Islet of Langerhans (tissue), 1 donor: ENCODE results near the gene HLA-C.
"Not testable (repeated sequence)": the region's sequence is repeated elsewhere in the genome, so short reads cannot be mapped to it uniquely, and the experiment has no call there.

Experiments used
- FAIRE-seq: peaks from one replicate; lab custom pipeline; 2011; peaks lifted over from hg19 to GRCh38; lab: Jason Lieb, UNC

Gene HLA-C

DNA sequence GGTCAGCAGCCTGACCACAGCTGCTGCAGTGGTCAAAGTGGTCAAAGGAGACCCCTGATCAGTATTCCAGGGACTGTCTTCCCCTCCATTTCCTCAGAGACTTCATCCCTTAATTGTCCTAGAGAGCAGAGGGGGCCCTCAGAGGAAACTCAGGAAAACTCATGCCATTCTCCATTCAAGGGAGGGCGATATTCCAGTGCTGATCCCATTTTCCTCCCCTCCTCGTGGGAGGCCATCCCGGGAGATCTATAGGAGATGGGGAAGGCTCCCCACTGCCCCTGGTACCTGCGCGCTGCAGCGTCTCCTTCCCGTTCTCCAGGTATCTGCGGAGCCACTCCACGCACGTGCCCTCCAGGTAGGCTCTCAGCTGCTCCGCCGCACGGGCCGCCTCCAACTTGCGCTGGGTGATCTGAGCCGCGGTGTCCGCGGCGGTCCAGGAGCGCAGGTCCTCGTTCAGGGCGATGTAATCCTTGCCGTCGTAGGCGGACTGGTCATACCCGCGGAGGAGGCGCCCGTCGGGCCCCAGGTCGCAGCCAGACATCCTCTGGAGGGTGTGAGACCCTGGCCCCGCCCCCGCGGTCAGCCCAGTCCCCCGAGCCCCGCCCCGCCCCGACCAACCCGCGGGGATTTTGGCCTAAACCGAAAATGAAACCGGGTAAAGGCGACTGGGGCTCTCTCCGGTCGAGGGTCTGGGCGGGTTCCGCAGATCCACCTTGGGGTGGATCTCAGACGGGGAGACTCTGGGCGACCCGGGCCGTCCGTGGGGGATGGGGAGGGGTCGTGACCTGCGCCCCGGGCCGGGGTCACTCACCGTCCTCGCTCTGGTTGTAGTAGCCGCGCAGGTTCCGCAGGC is 878 bp downstream of the HLA-C start:
- no peak for FAIRE-seq

DNA sequence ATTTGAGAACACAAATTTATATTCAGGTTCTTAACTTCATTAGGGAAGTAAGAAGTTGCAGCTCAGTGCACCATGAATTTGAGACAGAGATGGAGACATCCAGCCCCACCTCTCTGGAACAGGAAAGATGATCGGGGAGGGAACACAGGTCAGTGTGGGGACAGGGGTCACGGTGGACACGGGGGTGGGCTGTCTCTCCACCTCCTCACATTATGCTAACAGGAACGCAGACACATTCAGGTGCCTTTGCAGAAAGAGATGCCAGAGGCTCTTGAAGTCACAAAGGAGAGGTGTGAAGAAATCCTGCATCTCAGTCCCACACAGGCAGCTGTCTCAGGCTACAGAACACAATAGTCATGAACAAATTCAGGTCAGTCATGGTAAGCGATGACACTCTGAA is 3.1 kb downstream of the HLA-C start:
- no peak for FAIRE-seq

DNA sequence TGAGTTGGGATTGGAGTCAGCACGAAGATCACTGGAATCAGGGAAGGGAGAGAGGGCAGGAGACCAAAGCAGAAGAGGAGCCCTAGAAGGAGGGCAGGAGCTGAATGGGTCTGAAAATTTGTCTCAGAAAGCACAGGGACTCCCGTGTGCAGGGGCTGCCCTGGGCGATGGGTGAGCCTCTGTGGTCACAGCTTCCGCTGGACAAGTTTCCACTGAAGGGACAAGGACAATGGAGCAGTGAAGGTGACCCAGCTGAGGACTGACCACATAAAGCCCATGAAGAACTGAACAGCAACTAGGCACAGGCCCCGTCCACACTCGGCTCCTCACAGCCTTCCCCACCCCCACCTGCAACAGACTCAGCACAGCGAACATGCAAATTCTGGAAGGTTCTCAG is 3.5 kb downstream of the HLA-C start:
- FAIRE-seq = no peak

DNA sequence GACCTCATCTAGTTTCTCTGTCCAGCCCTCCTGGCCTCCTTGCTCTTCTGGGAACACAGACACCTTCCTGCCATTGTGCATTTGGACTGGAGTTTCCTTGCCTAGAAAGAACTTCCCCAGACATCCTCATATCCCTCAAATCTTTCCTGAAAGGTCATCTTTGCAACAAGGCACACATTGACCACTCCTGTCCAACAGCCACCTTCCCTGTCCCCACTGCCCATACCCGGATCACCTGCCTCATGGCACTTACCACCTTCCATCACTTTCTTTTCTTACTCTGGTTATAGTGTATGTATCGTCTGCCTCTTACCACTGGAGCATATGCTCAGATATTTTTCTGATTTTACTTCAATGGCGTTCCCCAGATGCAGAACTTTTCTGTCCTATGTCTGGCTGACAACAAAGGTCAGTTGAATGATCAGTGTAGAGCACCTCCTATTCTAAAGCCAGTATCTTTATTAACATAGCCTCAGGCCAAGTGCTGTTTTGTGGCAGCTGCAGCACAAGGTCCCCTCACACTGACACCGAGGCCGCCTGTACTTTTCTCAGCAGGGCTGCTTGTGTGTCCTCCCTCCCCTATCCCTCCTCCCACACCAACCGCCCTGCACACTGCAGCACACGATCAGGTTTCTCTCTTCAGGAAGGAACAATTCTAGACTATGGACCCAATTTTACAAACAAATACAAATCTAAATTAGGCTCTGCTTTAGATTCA is 4.1 kb downstream of the HLA-C start:
- FAIRE-seq = no peak

DNA sequence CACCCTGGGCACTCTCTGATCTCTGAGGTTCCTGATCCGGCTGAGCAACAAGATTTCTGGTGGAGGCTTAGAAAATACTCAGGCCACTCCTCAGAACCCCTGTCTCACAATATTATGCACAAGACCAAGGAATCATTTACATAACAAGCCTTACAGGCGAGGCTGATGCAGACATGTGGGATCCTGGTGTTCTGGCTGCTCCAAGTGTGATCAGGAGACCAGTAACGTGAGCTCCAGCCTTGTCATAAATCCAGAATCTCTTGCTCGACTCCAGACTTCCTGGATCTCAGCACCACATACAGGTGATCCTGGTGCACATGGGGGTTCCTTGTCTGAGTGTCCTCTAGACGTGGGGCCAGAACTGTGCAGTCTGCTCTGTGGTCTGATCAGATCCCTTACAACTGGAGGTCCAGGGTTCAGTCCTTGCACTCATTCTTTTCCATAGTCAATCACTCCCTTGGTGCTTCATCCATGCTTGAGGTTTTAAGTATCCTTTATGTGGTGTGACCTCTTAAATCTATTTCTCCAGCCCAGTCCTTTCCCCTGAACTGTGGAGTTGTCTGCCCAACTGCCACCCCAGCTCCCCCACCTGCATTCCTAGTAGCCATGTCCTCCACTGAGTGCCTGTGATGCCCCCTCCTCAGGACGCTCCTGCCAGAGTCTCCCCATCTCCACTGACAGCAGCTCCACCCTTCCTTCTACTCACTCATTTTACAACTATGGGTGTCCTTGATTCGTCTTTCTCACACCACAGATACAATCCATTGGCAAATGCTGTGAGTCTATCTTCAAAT is 5.1 kb downstream of the HLA-C start:
- no peak for FAIRE-seq

DNA sequence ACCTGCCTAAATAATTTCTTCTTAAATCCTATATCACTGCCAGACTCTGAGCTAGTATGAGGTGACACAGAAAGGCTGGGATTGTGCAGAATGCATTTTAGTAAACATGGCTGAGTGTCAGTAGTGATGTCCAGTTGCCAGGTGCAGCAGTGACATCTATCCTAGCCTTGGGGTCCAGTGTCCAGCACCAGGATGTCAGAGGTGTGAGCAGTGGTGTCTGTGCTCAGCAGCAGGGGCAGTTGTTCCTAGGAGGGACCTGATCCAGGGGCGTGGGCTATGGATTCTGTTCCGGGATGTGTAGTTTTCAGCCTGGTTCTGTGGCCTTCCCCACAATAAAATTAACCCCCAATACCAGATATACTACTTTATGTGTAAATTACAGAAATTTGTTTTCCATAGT is 6.0 kb downstream of the HLA-C start:
- FAIRE-seq = no peak

DNA sequence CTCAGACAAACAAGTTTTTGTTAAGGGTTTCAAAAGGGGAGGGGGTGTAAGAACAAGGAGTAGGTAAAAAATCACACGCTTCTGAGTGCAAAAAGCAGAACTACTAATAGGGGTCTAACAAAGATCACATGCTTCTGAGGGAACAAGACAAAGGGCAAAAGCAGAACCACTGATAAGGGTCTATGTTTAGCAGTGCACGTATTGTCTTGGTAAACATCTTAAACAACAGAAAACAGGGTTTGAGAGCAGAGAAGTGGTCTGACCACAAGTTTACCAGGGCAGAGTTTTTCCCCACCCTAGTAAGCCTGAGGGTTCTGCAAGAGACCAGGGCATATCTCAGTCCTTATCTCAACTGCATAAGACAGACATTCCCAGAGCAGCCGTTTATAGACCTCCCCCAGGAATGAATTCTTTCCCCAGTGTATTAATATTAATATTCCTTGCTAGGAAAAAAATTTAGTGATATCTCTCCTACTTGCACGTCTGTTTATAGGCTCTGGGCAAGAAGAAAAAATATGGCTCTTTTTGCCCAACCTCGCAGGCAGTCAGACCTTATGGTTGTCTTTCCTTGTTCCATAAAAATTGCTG is 8.5 kb downstream of the HLA-C start:
- not testable (repeated sequence) for FAIRE-seq

DNA sequence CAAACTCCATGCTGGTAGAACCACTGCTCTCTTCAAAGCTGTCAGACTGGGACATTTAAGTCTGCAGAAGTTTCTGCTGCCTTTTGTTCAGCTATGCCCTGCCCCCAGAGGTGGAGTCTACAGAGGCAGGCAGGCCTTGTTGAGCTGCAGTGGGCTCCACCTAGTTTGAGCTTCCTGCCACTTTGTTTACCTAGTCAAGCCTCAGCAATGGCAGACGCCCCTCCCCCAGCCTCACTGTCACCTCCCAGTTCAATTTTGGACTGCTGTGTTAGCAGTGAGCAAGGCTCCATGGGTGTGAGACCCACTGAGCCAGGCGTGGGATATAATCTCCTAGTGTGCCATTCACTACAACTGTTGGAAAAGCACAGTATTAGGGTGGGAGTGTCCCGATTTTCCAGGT is 11.9 kb downstream of the HLA-C start:
- not testable (repeated sequence) for FAIRE-seq

DNA sequence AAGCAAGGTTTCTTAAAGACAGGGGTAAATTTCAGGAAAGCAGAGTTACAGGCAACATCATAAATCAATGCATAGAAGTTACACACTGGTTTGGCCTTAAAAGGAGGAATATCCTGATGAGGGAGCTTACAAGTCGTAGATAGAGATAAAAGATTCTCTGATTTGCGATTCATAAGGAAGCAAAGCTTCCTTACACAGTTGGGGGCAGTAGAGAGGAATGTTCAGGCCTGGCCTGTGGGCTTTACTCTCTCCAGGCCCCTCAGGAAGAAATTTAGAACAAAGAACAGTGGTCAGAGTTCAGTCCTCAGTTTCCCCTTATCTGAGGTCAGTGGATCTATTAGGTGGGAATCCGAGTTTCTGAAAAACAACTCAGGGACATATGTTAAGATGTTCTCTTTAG is 19.3 kb downstream of the HLA-C start:
- no peak for FAIRE-seq

DNA sequence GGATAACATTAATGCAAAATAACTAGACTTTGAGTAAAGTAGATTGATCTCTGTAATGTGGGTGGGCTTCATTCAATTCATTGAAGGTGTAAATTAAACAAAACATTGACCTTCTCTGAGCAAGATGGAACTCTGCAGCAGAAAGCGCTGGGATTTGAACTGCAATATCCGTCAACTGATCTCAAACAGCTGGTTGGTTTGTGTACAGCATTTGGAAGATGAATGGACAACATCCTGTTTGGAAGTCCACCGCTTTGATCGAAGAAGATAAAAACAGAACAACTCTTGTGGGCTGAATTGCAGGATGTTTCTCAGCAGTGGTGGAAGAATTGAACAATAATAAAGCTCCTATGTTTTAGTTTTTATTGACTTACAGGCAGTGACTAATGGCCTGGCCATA is 20.6 kb downstream of the HLA-C start:
- no peak for FAIRE-seq

DNA sequence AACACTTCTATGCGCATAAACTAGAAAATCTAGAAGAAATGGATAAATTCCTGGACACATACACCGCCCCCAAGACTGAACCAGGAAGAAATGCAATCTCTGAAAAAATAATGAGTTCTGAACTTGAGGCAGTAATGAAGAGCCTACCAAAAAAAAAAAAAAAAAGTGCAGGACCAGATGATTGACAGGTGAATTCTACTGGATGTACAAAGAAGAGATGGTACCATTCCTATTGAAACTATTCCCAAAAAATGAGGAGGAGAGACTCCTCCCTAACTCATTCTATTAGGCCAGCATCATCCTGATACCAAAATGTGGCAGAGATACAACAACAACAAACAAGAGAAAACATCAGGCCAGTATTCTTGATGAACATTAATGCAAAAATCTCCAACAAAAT is 22.7 kb downstream of the HLA-C start:
- FAIRE-seq = no peak

DNA sequence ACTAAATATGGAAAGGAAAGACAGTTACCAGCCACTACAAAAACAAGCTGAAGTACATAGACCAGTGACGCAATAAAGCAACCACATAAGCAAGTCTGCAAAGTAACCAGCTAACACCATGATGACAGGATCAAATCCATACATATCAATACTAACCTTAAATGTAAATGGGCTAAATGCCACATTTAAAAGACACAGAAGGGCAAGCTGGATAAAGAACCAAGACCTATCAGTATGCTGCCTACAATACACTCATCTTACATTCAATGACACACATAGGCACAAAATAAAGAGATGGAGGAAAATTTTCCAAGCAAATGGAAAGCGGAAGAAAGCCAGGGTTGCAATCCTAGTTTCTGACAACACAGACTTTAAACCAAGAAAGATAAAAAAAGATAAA is 24.1 kb downstream of the HLA-C start:
- FAIRE-seq = no peak

DNA sequence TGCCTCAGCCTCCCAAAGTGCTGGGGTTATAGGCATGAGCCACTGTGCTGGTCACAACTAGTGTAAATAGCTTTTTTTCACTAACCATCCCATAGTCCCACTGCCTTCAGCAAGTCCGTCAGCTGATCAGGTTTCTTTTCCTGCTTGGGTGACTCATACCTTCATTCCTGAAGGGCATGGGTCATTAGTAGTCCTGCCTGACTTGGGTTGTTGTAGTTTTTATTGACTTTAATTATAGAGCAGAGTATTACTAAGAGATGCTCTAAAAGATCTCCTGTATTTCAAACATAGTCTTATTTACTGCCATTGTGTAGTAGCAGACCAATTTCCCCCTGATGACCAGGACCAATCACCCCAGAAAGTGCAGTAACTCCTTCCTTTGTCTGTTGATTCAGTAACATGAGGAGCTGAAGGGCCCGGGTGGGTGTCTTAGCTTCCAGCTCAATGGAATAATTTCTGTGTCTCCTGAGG is 25.8 kb downstream of the HLA-C start:
- no peak for FAIRE-seq

DNA sequence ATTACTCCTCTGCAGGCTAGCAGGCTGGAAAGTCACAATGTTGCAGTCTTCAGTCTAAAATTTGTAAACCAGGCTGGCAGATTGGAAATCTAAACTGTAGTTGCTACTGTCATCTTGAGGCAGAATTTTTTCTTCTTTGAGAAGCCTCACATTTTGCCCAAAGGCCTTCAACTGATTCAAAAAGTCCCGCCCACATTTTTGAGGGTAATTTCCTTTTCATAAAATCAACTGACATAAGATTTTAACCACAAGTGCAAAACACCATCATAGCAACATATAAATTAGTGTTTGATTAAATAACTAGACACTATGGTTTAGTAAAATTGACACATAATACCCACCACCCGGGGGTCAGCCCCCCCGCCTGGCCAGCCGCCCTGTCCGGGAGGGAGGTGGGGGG is 28.4 kb downstream of the HLA-C start:
- FAIRE-seq = no peak

DNA sequence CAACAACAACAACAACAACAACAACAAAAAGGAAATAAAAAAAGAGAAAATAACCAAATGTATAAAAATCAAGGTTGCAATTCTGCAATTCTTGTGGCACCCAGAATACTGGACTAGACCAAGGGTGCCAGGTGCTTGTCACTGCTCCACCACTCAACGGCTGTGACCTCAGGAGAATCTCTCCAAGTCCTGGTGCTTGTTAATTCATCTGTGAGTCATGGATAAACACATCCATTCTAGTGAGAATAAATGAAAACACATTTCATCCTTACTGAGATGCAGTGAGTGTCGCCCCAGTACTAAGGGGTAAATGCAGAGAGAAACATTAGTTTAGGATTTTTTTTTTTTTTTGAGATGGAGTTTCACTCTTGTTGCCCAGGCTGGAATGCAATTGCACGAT is 32.0 kb downstream of the HLA-C start:
- no peak for FAIRE-seq

DNA sequence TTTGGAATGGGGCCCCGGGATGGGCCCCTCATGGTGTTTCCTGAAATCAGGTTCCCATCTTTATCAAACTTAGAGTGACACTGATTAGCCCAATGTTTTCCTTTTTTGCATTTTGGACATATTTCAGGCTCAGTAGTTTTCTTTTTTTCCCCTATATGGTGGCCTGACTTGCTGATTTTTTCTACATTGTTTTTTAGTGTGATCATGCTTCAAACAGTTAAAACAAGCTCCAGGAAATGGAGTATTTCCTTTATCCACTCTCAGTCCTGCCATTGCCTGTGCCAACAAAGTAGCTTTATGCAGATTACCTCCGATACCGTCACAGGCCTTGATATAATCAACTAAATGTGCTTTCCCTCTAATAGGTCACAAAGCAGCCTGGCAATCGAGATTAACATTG is 37.8 kb downstream of the HLA-C start:
- FAIRE-seq = not testable (repeated sequence)

DNA sequence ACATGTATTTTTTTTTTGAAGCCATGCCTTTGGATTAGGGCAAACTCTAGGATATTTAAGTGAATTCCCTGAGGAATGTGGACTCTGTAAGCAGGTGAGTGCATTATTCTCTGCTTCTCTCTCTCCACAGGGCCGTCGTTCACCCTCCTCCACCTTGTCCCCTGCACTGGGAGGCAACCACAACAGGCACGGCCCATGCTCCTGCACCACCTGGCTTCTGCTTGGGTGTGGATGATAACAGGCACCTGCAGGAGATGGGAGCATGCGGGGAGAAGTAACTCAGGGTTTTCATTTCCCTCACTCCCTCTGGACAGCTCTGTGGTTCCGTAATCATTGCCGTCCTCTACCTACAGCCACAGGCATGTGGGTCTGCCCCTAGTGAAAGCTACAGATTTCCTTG is 43.4 kb downstream of the HLA-C start:
- FAIRE-seq = no peak

DNA sequence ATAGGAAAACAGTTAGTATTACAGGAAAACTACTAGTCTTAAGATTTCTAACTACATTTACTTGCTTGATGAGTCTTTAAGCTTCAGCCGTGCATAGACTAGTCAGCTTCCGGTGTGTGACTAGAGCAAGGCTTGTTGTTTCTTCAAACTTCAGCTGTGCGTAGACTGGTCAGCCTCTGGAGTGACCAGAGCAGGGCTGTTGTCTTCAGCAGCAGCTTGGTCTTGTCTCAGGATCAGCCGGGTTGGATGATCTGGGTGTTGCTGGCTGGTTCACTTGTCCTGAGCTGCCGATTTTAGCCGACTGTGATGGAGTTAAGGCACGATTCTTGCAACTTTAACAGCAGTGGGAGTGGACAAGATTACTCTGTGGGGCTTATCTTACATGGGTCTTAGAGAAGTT is 44.7 kb downstream of the HLA-C start:
- no peak for FAIRE-seq

DNA sequence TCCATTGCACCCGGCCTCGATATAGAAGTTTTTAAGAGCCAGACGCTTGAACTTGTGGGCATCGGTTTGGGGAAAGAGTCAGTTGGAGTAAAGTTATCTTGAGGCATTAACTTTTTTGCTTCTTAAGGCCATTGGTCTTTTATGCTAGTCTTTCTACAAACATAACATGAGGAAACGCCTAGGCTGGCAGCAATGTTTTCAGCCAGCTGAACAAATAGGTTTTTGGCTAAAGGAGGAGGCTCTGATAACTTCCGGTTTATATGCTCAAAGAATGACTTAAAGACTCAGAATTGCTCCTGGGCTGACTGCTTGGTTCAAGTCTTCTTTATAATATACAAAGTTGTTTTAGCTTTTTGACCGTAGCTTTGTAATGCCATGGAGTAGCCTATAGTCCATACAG is 46.2 kb downstream of the HLA-C start:
- no peak for FAIRE-seq

DNA sequence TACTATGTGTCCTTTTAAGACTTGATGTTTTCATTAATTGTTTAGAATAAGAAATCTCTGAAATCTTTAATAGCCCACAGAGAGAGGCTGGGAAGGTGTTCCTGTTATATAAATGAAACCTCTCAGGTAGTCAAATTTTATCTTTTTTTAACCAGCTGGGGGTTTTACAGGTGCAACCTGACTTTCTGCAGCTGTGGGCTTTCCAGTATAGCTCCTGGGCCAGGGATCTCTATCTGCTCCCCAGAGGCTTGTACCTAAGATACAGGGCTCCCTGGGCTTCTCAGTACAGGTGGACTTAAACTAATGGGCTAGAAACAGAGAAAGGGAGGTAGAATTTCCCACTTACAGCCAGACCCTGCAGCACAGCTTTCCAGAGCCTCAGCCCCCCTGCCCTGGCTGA is 49.4 kb downstream of the HLA-C start:
- no peak for FAIRE-seq
